ENCODE measurements around the gene ABHD1. TPM values are rescaled to one million over a fixed set of nuclear protein-coding genes. Genes with fewer than 3 reads are reported as not detected.

ABHD1 gene
- total and polyA plus RNA-seq, 12 donors, result 0.61 to 6.0 (median 1.5) TPM; not detected in 1

DNA sequence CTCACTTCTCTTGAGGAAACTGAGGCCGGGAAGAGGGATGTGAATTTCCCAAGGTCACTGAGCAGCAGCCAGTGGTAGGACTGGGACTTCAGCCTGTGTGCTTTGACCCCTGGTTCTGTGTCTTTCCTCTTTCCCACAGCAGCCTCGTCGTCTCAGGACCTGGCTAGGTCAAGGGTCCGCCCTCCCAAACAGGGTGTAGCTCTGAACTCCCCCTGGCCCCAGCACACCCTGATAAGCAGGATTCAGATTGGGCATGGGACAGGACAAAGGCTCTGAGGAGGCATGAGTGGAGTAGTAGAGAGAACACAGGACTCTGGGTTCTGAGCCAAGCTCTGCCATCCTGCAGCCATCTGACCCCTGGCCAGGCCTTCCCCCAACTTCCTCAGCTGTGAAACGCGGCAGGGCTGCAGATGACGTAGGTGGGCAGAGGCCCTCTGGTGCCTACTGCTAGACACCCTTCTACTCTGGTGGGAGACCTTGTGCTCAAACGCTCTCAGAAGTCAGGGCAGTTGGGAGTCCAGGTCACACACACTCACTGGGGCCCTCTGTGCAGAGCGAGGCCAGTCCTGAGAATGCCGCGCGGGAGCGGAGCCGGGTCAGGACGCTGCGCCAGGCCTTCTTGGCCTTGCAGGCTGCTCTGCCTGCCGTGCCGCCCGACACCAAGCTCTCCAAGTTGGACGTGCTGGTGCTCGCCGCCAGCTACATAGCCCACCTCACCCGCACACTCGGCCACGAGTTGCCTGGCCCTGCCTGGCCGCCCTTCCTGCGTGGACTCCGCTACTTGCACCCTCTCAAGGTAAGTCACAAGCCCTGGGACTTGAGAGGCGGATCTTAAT is 26.2 kb downstream of the ABHD1 start:
- WGBS, 4 donors, result 88 to 95% (median 91%) methylated on average over 7 to 29 of the region's 29 CpGs
- H3K27me3 ChIP-seq, result no peaks in the 10 kb centered on the region
- peaks cover 0 to 5% of the 10 kb centered on the region in 2 donors for H3K4me1 ChIP-seq (replicated peaks in 1 of 2)
- H3K27ac ChIP-seq, result no peak overlapping the region
- TF ChIP-seq, protein P1, sequence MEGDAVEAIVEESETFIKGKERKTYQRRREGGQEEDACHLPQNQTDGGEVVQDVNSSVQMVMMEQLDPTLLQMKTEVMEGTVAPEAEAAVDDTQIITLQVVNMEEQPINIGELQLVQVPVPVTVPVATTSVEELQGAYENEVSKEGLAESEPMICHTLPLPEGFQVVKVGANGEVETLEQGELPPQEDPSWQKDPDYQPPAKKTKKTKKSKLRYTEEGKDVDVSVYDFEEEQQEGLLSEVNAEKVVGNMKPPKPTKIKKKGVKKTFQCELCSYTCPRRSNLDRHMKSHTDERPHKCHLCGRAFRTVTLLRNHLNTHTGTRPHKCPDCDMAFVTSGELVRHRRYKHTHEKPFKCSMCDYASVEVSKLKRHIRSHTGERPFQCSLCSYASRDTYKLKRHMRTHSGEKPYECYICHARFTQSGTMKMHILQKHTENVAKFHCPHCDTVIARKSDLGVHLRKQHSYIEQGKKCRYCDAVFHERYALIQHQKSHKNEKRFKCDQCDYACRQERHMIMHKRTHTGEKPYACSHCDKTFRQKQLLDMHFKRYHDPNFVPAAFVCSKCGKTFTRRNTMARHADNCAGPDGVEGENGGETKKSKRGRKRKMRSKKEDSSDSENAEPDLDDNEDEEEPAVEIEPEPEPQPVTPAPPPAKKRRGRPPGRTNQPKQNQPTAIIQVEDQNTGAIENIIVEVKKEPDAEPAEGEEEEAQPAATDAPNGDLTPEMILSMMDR (IDR thresholded peaks at IDR 0.05), result no peak
- no peak for TF ChIP-seq POLR2A (IDR thresholded peaks at IDR 0.05)
- no peak overlapping the region for H3K4me3 ChIP-seq
- no peak for DNase-seq
- no peaks in the 10 kb centered on the region for H3K36me3 ChIP-seq (replicated peaks in 1 of 2)
- no peaks in the 10 kb centered on the region for H3K9me3 ChIP-seq (replicated peaks in 1 of 3)
- intact Hi-C loops (cut with DNase I), result no loop called here

DNA sequence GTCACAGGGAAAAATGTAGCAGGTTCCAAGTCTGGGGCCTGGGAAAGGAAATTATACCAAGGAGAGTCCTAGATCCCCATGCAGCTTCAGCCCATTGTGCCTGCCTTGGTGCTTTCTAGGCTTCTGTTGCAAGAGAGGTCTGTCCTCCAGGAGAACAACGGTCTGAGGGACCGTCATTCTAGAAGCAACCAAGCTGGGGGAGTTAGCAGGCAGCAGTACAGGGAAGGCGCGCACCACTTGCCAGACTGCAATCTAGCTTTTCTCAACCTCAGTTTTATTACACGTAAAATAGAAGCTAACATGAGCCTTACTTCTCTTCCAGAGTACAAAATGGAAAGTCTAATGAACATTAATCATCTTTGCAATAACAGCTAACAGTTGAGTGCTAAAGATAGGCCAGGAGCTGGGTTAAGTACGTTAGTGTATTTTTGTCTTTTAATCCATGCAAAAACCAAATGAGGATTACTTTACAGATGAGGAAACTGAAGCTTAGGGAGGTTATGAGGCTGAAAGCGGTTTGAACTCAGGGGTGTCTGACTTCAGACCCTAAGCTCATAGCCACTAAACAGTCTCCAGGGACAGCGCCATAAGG is 27.1 kb downstream of the ABHD1 start:
- 83 to 95% (median 87%) methylated on average over 8 of the region's 8 CpGs for whole genome bisulfite sequencing, 4 donors
- Histone ChIP-seq H3K27me3 (no peaks in the 10 kb centered on the region), H3K9me3 (replicated peaks in 1 of 3) (no peaks in the 10 kb centered on the region), H3K36me3 (replicated peaks in 1 of 2) (no peaks in the 10 kb centered on the region), H3K4me1 (replicated peaks in 1 of 2) (peaks cover 0 to 5% of the 10 kb centered on the region in 2 donors), H3K4me3 (no peak overlapping the region), H3K27ac (no peak overlapping the region)
- TF ChIP-seq, protein P1 (IDR thresholded peaks at IDR 0.05), result no peak
- TF ChIP-seq POLR2A (IDR thresholded peaks at IDR 0.05), result no peak
- no peak for DNase-seq
- intact Hi-C loops (cut with DNase I), result no loop called here

DNA sequence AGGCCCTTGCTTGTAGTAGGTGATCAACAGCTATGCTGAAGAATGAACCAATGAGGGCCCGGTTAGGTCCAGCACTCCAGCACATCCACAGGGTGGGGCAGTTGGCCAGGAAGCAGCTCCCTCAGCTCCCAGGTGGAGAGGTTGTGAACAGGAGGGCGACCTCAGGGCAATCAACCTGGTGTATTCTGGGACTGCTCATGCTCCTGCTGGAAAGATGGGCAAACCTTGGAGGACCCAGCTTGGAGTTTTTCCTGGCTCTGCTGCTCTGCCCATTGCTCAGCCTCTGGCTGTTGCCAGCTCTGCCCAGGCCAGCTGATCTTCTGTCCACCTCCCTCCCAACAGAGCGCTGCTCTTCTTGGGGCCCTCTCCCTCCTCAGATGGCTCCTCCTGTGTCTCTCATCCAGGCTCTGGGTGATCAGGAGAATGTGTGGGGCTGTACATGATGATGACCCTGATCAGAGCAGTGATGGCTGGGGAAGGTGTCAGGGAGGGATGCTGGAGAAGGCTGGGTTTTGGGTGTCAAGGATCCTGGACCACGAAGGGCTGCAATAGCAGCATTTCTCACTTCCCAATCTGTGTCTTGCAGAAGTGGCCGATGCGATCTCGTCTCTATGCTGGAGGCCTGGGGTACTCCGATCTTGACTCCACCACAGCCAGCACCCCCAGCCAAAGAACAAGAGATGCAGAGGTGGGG is 28.6 kb downstream of the ABHD1 start:
- H3K4me1 ChIP-seq (replicated peaks in 1 of 2), result peaks cover 0 to 5% of the 10 kb centered on the region in 2 donors
- H3K27me3 ChIP-seq, result no peaks in the 10 kb centered on the region
- intact Hi-C loops (cut with DNase I), result no loop called here
- WGBS, 4 donors, result 80 to 98% (median 87%) methylated on average over 6 to 8 of the region's 8 CpGs
- no peak overlapping the region for H3K27ac ChIP-seq
- H3K9me3 ChIP-seq (replicated peaks in 1 of 3), result no peaks in the 10 kb centered on the region
- TF ChIP-seq POLR2A (IDR thresholded peaks at IDR 0.05), result no peak
- TF ChIP-seq, protein P1 (IDR thresholded peaks at IDR 0.05), result no peak
- no peaks in the 10 kb centered on the region for H3K36me3 ChIP-seq (replicated peaks in 1 of 2)
- no peak overlapping the region for H3K4me3 ChIP-seq
- DNase-seq, result no peak

DNA sequence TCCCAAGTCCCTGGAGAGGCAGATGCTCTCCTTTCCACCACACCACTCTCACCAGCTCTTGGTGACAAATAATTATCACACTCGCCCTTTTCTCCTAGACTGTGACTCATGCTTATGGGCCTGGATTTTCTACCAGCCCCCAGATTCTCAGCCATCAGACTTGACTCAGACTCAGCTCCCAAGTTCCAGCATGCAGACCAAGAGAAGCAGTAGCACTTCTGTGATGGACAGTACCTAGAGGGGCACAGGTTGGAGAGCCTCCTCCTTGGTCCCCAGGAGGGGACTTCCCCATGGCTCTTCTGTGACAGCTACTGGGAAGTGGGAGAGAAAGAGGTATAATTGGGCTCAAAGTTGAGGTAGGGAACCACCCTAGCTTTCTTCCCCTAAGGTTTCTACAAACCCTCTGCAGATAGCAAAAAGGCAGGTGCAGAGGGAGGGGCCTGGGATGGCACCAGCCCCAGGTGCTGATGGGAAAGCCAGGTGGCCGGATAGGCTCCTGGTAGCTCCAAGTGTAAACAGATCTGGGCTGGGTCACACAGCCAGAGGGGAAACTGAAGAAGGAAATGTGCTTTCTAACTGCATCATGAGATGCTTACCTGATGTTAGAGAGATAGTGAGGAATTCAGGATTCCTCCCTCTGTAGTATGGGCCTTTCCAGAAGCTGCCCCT is 29.3 kb downstream of the ABHD1 start:
- TF ChIP-seq, protein P1 (IDR thresholded peaks at IDR 0.05), result no peak
- TF ChIP-seq POLR2A (IDR thresholded peaks at IDR 0.05), result no peak
- intact Hi-C loops (cut with DNase I), result no loop called here
- H3K4me3 ChIP-seq, result no peak overlapping the region
- WGBS, 4 donors, result 64 to 86% (median 81%) methylated on average over 2 of the region's 2 CpGs
- no peak overlapping the region for H3K27ac ChIP-seq
- H3K27me3 ChIP-seq, result no peaks in the 10 kb centered on the region
- no peaks in the 10 kb centered on the region for H3K36me3 ChIP-seq (replicated peaks in 1 of 2)
- H3K9me3 ChIP-seq (replicated peaks in 1 of 3), result no peaks in the 10 kb centered on the region
- no peak for DNase-seq
- peaks cover 0 to 5% of the 10 kb centered on the region in 2 donors for H3K4me1 ChIP-seq (replicated peaks in 1 of 2)

Data from adrenal gland (tissue), 12 donors.